H1 (cell line): ENCODE data around the gene NRXN3. TPM values are rescaled to one million over a fixed set of nuclear protein-coding genes. Genes with fewer than 3 reads are reported as not detected.

ENCODE experiments used
- CTCF ChIA-PET: fragments of 300-600 bp; sonication (Branson Sonifier 250); formaldehyde crosslinking; loops from one replicate; lab custom pipeline; 2021; ENCODE audit not compliant: partially characterized antibody; lab: Charles Lee
- POLR2A ChIA-PET: fragments of 300-600 bp; sonication (Branson Sonifier 250); formaldehyde crosslinking; loops from one replicate; lab custom pipeline; 2021; ENCODE audit warnings: inconsistent platforms; ENCODE audit not compliant: partially characterized antibody; lab: Charles Lee
- DNase-seq, 2 experiments: peaks; one replicate each; pipeline versions ENCODE4 v3.0.0 to v3.0.0-alpha.2; 2010 to 2022; ENCODE audit warnings: low spot score in 2 of 2, low read depth in 1 of 2, mixed read lengths in 1 of 2
- FAIRE-seq: peaks from 2 replicates; lab custom pipeline; 2011; peaks lifted over from hg19 to GRCh38; lab: Jason Lieb, UNC
- H2AFZ ChIP-seq: 2 replicates; pipeline ENCODE4 v1.8.1; 2012; ENCODE audit warnings: low read length, inconsistent platforms
- H2AK5ac ChIP-seq: 2 replicates; pipeline ENCODE4 v1.6.1; 2013; ENCODE audit warnings: low read depth, low read length
- H2BK120ac ChIP-seq: replicated peaks from 2 replicates; pipeline ENCODE3; 2013; ENCODE audit warnings: low read depth, low read length, inconsistent platforms
- H2BK12ac ChIP-seq: 2 replicates; pipeline ENCODE4 v1.6.1; 2013; ENCODE audit warnings: low read depth, low read length
- H2BK15ac ChIP-seq: 2 replicates; pipeline ENCODE4 v1.6.1; 2013; ENCODE audit warnings: low read length
- H2BK20ac ChIP-seq: 2 replicates; pipeline ENCODE4 v1.6.1; 2013; ENCODE audit warnings: low read length
- H2BK5ac ChIP-seq: 2 replicates; pipeline ENCODE4 v1.6.1; 2013; ENCODE audit warnings: low read depth, low read length
- H3K14ac ChIP-seq: 2 replicates; pipeline ENCODE4 v1.6.1; 2013; ENCODE audit warnings: inconsistent platforms; ENCODE audit not compliant: insufficient read length
- H3K18ac ChIP-seq: 2 replicates; pipeline ENCODE4 v1.6.1; 2013; ENCODE audit warnings: low read length; ENCODE audit errors: extremely low read depth
- H3K23ac ChIP-seq: 2 replicates; pipeline ENCODE4 v1.6.1; 2013; ENCODE audit warnings: inconsistent platforms; ENCODE audit not compliant: insufficient read length
- H3K23me2 ChIP-seq: 2 replicates; pipeline ENCODE4 v1.6.1; 2013; ENCODE audit warnings: low read depth, low read length
- H3K27ac ChIP-seq: 2 replicates; pipeline ENCODE4 v1.6.1; 2011; ENCODE audit warnings: low read depth, low read length, inconsistent platforms
- H3K27me3 ChIP-seq, 4 experiments: replicated peaks in 1 of 4; 1 replicate in 1 of 4; 2 replicates in 3 of 4; pipeline versions ENCODE4 v1.6.1 to v1.8.1; 2011 to 2013; ENCODE audit warnings: low read length in 3 of 4, mild to moderate bottlenecking in 3 of 4, inconsistent platforms in 2 of 4, mixed read lengths in 2 of 4, moderate library complexity in 1 of 4; ENCODE audit not compliant: control insufficient read depth in 3 of 4, insufficient read depth in 3 of 4; ENCODE audit errors: extremely low read depth in 1 of 4
- H3K36me3 ChIP-seq, 4 experiments: 2 replicates each; pipeline versions ENCODE4 v1.6.1 to v1.8.1; 2011 to 2013; ENCODE audit warnings: mild to moderate bottlenecking in 4 of 4, low read length in 3 of 4, moderate library complexity in 2 of 4, control low read depth in 1 of 4, inconsistent platforms in 1 of 4; ENCODE audit not compliant: insufficient read depth in 4 of 4, control insufficient read depth in 2 of 4
- H3K4ac ChIP-seq: replicated peaks from 2 replicates; pipeline ENCODE3; 2013; ENCODE audit warnings: low read length, low read depth, mixed read lengths, inconsistent platforms; ENCODE audit not compliant: insufficient read length
- H3K4me1 ChIP-seq, 4 experiments: replicated peaks in 1 of 4; 1 replicate in 1 of 4; 2 replicates in 3 of 4; pipeline versions ENCODE4 v1.6.1 to v1.8.1; 2011 to 2013; ENCODE audit warnings: low read length in 3 of 4, inconsistent platforms in 2 of 4, mixed read lengths in 1 of 4; ENCODE audit not compliant: insufficient read depth in 4 of 4, control insufficient read depth in 3 of 4
- H3K4me2 ChIP-seq, 2 experiments: 2 replicates each; pipeline versions ENCODE4 v1.6.1 to v1.8.1; 2011 to 2013; ENCODE audit warnings: low read depth in 2 of 2, low read length in 2 of 2, control low read depth in 1 of 2, inconsistent platforms in 1 of 2, mild to moderate bottlenecking in 1 of 2; ENCODE audit not compliant: insufficient read depth in 1 of 2
- H3K4me3 ChIP-seq, 4 experiments: fragments of 200-600, 300-600 bp in 1 of 4; sonication (generic), shearing (Covaris generic), sonication (Bioruptor Twin) in 1 of 4; 2 replicates each; pipeline versions ENCODE4 v1.5.1 to v1.8.1; 2011 to 2016; ENCODE audit warnings: low read length in 4 of 4, low read depth in 3 of 4, control low read depth in 2 of 4, inconsistent platforms in 2 of 4, mild to moderate bottlenecking in 2 of 4, mixed read lengths in 1 of 4, moderate library complexity in 1 of 4; ENCODE audit not compliant: insufficient read depth in 2 of 4; ENCODE audit errors: extremely low read depth in 1 of 4
- H3K56ac ChIP-seq: replicated peaks from 2 replicates; pipeline ENCODE3; 2013; ENCODE audit warnings: low read depth, mild to moderate bottlenecking, mixed read lengths, low read length, inconsistent platforms; ENCODE audit not compliant: insufficient read length
- H3K79me1 ChIP-seq: 2 replicates; pipeline ENCODE4 v1.6.1; 2013; ENCODE audit warnings: low read depth, low read length, control low read depth
- H3K79me2 ChIP-seq, 2 experiments: 2 replicates each; pipeline versions ENCODE4 v1.6.1 to v1.8.1; 2012 to 2013; ENCODE audit warnings: low read length in 2 of 2, mild to moderate bottlenecking in 2 of 2, inconsistent platforms in 1 of 2; ENCODE audit not compliant: insufficient read depth in 2 of 2, control insufficient read depth in 1 of 2
- H3K9ac ChIP-seq, 4 experiments: replicated peaks in 1 of 4; 1 replicate in 1 of 4; 2 replicates in 3 of 4; pipeline versions ENCODE4 v1.6.1 to v1.8.1; 2011 to 2013; ENCODE audit warnings: low read depth in 3 of 4, low read length in 3 of 4, control low read depth in 2 of 4, mild to moderate bottlenecking in 2 of 4, moderate library complexity in 2 of 4, inconsistent platforms in 1 of 4; ENCODE audit errors: extremely low read depth in 1 of 4
- H3K9me3 ChIP-seq, 2 experiments: 2 replicates each; pipeline versions ENCODE4 v1.6.1 to v1.8.1; 2012 to 2013; ENCODE audit warnings: mild to moderate bottlenecking in 2 of 2, moderate library complexity in 2 of 2, control low read depth in 1 of 2, inconsistent platforms in 1 of 2, low read depth in 1 of 2, low read length in 1 of 2, mixed read lengths in 1 of 2; ENCODE audit not compliant: insufficient read depth in 2 of 2
- H4K20me1 ChIP-seq, 2 experiments: replicated peaks in 1 of 2; 2 replicates each; pipeline versions ENCODE3 to v1.8.1; 2011 to 2013; ENCODE audit warnings: inconsistent platforms in 2 of 2, low read length in 2 of 2, mild to moderate bottlenecking in 1 of 2; ENCODE audit not compliant: insufficient read depth in 2 of 2, control insufficient read depth in 1 of 2
- H4K5ac ChIP-seq: 2 replicates; pipeline ENCODE4 v1.6.1; 2013; ENCODE audit warnings: low read length, low read depth, mixed read lengths, inconsistent platforms; ENCODE audit not compliant: insufficient read length
- H4K8ac ChIP-seq: 2 replicates; pipeline ENCODE4 v1.8.0; 2013; ENCODE audit warnings: mild to moderate bottlenecking, moderate library complexity, low read length, inconsistent platforms; ENCODE audit not compliant: insufficient read depth; ENCODE audit errors: extremely low read depth
- H4K91ac ChIP-seq: replicated peaks from 2 replicates; pipeline ENCODE3; 2013; ENCODE audit warnings: low read length, mixed read lengths, inconsistent platforms; ENCODE audit not compliant: insufficient read length
- BACH1 ChIP-seq: IDR thresholded peaks from 2 replicates; pipeline ENCODE4 v1.6.1; 2012; ENCODE audit warnings: low read length, improper control_type of control experiment
- CBX8 ChIP-seq: fragments of 300-800, 300-1000 bp; sonication (generic); IDR thresholded peaks from 2 replicates; pipeline ENCODE4 v1.7.1; 2016; ENCODE audit warnings: low read depth, low read length, borderline replicate concordance
- CHD1 ChIP-seq: IDR thresholded peaks from 2 replicates; pipeline ENCODE4 v1.6.1; 2012; ENCODE audit warnings: low read depth, low read length, improper control_type of control experiment
- CREB1 ChIP-seq: IDR thresholded peaks from 2 replicates; pipeline ENCODE4 v1.6.1; 2012; ENCODE audit warnings: inconsistent platforms
- HDAC6 ChIP-seq: IDR thresholded peaks from one replicate; pipeline ENCODE4 v1.7.1; 2012; ENCODE audit warnings: low read depth, mild to moderate bottlenecking, inconsistent platforms, low read length, moderate library complexity
- JUN ChIP-seq: IDR thresholded peaks from 2 replicates; pipeline ENCODE4 v1.6.1; 2011; ENCODE audit warnings: low read depth, mild to moderate bottlenecking, improper control_type of control experiment, low read length
- NANOG ChIP-seq: IDR thresholded peaks from 2 replicates; pipeline ENCODE4 v1.6.1; 2011; ENCODE audit warnings: low read length, low read depth, mild to moderate bottlenecking, inconsistent platforms; ENCODE audit not compliant: insufficient read depth, poor library complexity, severe bottlenecking
- POU5F1 ChIP-seq: IDR thresholded peaks from 2 replicates; pipeline ENCODE4 v1.6.1; 2011; ENCODE audit warnings: low read depth, mild to moderate bottlenecking, low read length, moderate library complexity
- SP4 ChIP-seq: IDR thresholded peaks from 2 replicates; pipeline ENCODE4 v1.6.1; 2012; ENCODE audit warnings: low read length, inconsistent platforms
- SUZ12 ChIP-seq: fragments of 200-600 bp; sonication (generic); IDR thresholded peaks from 2 replicates; pipeline ENCODE4 v1.6.1; 2012; ENCODE audit warnings: mild to moderate bottlenecking, inconsistent platforms, low read length, moderate library complexity, mixed read lengths
- WGBS, 2 experiments: shearing (Covaris generic) in 1 of 2; methylation state at CpG; one replicate each; pipeline versions ENCODE4 v1.1.6 to v1.1.7; 2013 to 2015; ENCODE audit warnings: low lambda C conversion rate in 2 of 2, mixed read lengths in 2 of 2, inconsistent platforms in 1 of 2, low coverage in 1 of 2, missing lambda C conversion rate in 1 of 2; ENCODE audit not compliant: insufficient replicate concordance in 2 of 2, insufficient coverage in 1 of 2, insufficient read length in 1 of 2; ENCODE audit errors: extremely low coverage in 1 of 2, missing lambda C conversion rate in 1 of 2; 5-methylcytosine and 5-hydroxymethylcytosine counted together
- polyA plus RNA-seq, 7 experiments: library from polyadenylated mRNA; depleted of rRNA in 3 of 7; stranded (reverse) in 5 of 7; unstranded in 2 of 7; fragments of >200 nt in 5 of 7; fragments of 200-250 nt in 2 of 7; gene quantifications; 1 replicate in 5 of 7; 2 replicates in 1 of 7; 4 replicates in 1 of 7; pipeline versions ENCODE4 v1.2.1 to v1.2.3, GENCODE V29; 2011 to 2013; ENCODE audit warnings: missing spikeins in 2 of 7, mixed read lengths in 2 of 7
- total RNA-seq: library from RNA; stranded (reverse); fragmentation: NEBNext Ultra II Directional; extraction: Animal tissue kit (Norgen Biotek cat#: 25700); gene quantifications from 2 replicates; pipeline ENCODE4 v1.2.1, GENCODE V29; 2021
- TF ChIP-seq, protein P1 (sequence below): IDR thresholded peaks from 2 replicates; pipeline ENCODE4 v1.6.1; 2012; ENCODE audit warnings: inconsistent platforms
- TF ChIP-seq, protein P2 (sequence below), 3 experiments: IDR thresholded peaks; 1 replicate in 2 of 3; 2 replicates in 1 of 3; pipeline versions ENCODE4 v1.5.1 to v1.6.1; 2011; ENCODE audit warnings: low read length in 3 of 3, mild to moderate bottlenecking in 3 of 3, inconsistent platforms in 2 of 3, low read depth in 1 of 3, moderate library complexity in 1 of 3; ENCODE audit not compliant: insufficient read depth in 1 of 3; ENCODE audit errors: control extremely low read depth in 1 of 3

NRXN3 gene
- total and polyA plus RNA-seq, 2 of the 8 experiments (the other 6 are each of a cell fraction or from before 2014, with no cell fraction given) = 2.6 to 4.1 TPM

DNA sequence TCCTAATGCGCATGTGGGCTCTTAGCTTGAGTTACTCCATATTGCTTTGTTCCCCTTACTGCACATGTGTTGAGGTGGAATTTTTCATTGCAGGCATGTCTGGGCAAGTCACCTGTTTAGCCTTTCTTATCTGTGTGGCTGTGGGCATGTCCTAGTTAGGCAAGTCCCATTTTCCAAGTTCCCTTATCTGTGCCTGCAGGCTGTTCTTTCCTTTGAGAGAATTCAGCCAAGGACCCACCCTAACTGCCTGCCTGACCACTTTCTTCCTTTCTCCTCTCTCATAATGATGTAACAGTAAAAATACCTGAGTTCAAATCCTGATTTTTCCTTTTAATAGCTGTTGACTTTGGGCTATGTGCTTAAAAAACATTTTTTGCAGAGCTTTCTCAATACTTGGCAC is 870.6 kb downstream of the NRXN3 start:
- POLR2A ChIA-PET = no interaction called here
- H3K23ac ChIP-seq = no peak overlapping the region
- no peaks in the 10 kb centered on the region for H3K79me2 ChIP-seq
- H3K23me2 ChIP-seq = no peaks in the 10 kb centered on the region
- H2BK120ac ChIP-seq = no peak overlapping the region
- peaks cover 0 to 3% (median 0%) of the 10 kb centered on the region in 4 experiments; a peak in 1 of 7 replicates for H3K4me1 ChIP-seq
- H3K18ac ChIP-seq = no peak overlapping the region
- no peak overlapping the region for H2BK20ac ChIP-seq
- H3K27me3 ChIP-seq = no peaks in the 10 kb centered on the region
- no peak overlapping the region for H3K4me3 ChIP-seq
- no peak overlapping the region for H3K27ac ChIP-seq
- no peak overlapping the region for H3K14ac ChIP-seq
- CTCF ChIA-PET = no interaction called here
- H3K9ac ChIP-seq = no peak overlapping the region
- no peaks in the 10 kb centered on the region for H3K79me1 ChIP-seq
- no peaks in the 10 kb centered on the region; a peak in 1 of 4 replicates for H3K9me3 ChIP-seq
- H3K4me2 ChIP-seq = no peak overlapping the region
- no peak overlapping the region for H2BK15ac ChIP-seq
- DNase-seq (no peak), FAIRE-seq (no peak)
- H3K36me3 ChIP-seq = no peaks in the 10 kb centered on the region
- H2BK12ac ChIP-seq = no peak overlapping the region
- H2AFZ ChIP-seq = no peak overlapping the region
- no peak overlapping the region for H3K56ac ChIP-seq
- H4K5ac ChIP-seq = no peak overlapping the region
- H4K91ac ChIP-seq = no peak overlapping the region
- no peak overlapping the region for H4K8ac ChIP-seq
- H2BK5ac ChIP-seq = no peak overlapping the region
- H3K4ac ChIP-seq = no peak overlapping the region
- no peaks in the 10 kb centered on the region for H4K20me1 ChIP-seq
- 89% methylated on average over 1 of the region's 1 CpG; no CpG with 5 or more reads in 1 of the 2 experiments for WGBS, 2 experiments
- no peak overlapping the region for H2AK5ac ChIP-seq
- no peak for TF ChIP-seq CREB1
- TF ChIP-seq, protein P1, sequence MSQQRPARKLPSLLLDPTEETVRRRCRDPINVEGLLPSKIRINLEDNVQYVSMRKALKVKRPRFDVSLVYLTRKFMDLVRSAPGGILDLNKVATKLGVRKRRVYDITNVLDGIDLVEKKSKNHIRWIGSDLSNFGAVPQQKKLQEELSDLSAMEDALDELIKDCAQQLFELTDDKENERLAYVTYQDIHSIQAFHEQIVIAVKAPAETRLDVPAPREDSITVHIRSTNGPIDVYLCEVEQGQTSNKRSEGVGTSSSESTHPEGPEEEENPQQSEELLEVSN = no peak
- no peak for TF ChIP-seq SUZ12
- no peak for TF ChIP-seq SP4
- TF ChIP-seq JUN = no peak
- no peak for TF ChIP-seq CBX8
- TF ChIP-seq NANOG = no peak
- TF ChIP-seq, protein P2, sequence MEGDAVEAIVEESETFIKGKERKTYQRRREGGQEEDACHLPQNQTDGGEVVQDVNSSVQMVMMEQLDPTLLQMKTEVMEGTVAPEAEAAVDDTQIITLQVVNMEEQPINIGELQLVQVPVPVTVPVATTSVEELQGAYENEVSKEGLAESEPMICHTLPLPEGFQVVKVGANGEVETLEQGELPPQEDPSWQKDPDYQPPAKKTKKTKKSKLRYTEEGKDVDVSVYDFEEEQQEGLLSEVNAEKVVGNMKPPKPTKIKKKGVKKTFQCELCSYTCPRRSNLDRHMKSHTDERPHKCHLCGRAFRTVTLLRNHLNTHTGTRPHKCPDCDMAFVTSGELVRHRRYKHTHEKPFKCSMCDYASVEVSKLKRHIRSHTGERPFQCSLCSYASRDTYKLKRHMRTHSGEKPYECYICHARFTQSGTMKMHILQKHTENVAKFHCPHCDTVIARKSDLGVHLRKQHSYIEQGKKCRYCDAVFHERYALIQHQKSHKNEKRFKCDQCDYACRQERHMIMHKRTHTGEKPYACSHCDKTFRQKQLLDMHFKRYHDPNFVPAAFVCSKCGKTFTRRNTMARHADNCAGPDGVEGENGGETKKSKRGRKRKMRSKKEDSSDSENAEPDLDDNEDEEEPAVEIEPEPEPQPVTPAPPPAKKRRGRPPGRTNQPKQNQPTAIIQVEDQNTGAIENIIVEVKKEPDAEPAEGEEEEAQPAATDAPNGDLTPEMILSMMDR (IDR thresholded peaks at IDR 0.05; ENCODE audit: control extremely low read depth in 1 of 3, insufficient read depth in 1 of 3, low read depth in 1 of 3, low read length in 3 of 3) = no peak
- no peak for TF ChIP-seq POU5F1
- no peak for TF ChIP-seq CHD1
- TF ChIP-seq BACH1 = no peak
- no peak for TF ChIP-seq HDAC6
